Measurements from ENCODE around the gene GC. TPM values are rescaled to one million over a fixed set of nuclear protein-coding genes. Genes with fewer than 3 reads are reported as not detected.

GC gene
- total and polyA plus RNA-seq, 2 of the 4 experiments (the other 2 are of a cell fraction) = not detected

DNA sequence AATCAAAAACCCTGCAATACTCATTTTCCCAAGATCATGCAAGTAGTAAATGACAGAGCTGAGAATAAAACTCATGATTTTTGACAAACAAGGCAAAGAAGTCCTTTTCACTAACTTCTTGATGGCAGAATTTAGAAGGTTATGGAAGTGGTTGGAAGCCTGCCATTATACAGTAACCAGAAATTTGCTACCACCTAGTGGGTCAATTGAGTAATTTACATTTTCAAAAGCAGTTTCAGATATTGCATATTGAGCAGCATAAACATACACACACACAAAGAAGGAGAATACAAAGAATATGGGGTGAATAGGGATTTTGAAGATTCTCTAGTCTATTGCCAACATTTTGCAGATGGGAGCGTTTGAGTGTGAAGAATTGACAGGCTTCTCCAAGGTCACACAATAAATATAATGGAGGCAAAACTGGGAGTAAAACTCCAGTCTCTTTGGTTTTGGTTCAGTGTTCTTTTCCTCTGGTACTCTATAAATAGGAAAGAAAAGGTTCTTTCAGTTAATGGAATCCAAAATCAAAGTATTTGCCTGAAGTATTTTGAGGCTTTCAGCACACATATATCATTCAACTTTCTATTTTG, 70.2 kb downstream of the GC start:
- H3K14ac ChIP-seq (replicated peaks; ENCODE audit: low read depth, low read length) = no peak overlapping the region
- intact Hi-C loops (cut with micrococcal nuclease) (loop anchor here (1.0 to 5.0 kb wide), 7 partner anchors 161 to 1111 kb away; no protein-coding TSS in a partner anchor), in situ Hi-C loops (cut with MboI; ENCODE audit: low sequenced_read_pairs) (loop anchor here (10.0 to 25.0 kb wide), 7 partner anchors 326 to 1101 kb away; no protein-coding TSS in a partner anchor), dilution Hi-C loops (cut with HindIII; ENCODE audit: low sequenced_read_pairs, unreplicated experiment) (no loop called here)
- no peaks in the 10 kb centered on the region for H3K79me1 ChIP-seq (ENCODE audit: low read depth in 1 of 2, low read length in 2 of 2)
- no peak overlapping the region for H2BK15ac ChIP-seq (ENCODE audit: low read depth, low read length)
- H2AK9ac ChIP-seq (replicated peaks; ENCODE audit: low read depth, low read length, poor library complexity) = no peak overlapping the region
- TF ChIP-seq BHLHE40 (IDR thresholded peaks at IDR 0.05; ENCODE audit: low read depth, low read length) = no peak
- TF ChIP-seq CTCF (conservative IDR thresholded peaks at IDR 0.05; ENCODE audit: low read depth, low read length) = peak; percentile 77
- peak; percentile 88 for TF ChIP-seq RAD21 (IDR thresholded peaks at IDR 0.05; ENCODE audit: low read length)
- peak; percentile 26; the same call in 1 of the 2 replicates for TF ChIP-seq POLR2A (IDR thresholded peaks at IDR 0.05; ENCODE audit: low read depth, low read length)
- peak; percentile 83 for TF ChIP-seq SMC3 (IDR thresholded peaks at IDR 0.05; ENCODE audit: low read depth, low read length)
- no peaks in the 10 kb centered on the region for H3K4me1 ChIP-seq (ENCODE audit: control insufficient read depth, insufficient read depth, low read length)
- H2BK120ac ChIP-seq (ENCODE audit: low read depth, low read length) = no peak overlapping the region
- no peak overlapping the region for H2AFZ ChIP-seq (replicated peaks; ENCODE audit: low read length, poor library complexity)
- H3K9me3 ChIP-seq (ENCODE audit: control insufficient read depth, insufficient read depth, low read length) = no peaks in the 10 kb centered on the region
- no peak overlapping the region for H4K5ac ChIP-seq (ENCODE audit: low read depth, low read length)
- H3K9me1 ChIP-seq (ENCODE audit: insufficient read depth, low read length) = no peaks in the 10 kb centered on the region
- DNase-seq (peak; percentile 77), ATAC-seq (ENCODE audit: low read depth) (peak; percentile 72)
- no peak overlapping the region for H2AK5ac ChIP-seq (ENCODE audit: low read depth, low read length)
- no peak overlapping the region for H3K4me2 ChIP-seq (ENCODE audit: low read depth, low read length)
- ChIA-PET CTCF (interaction anchor here (1.4 kb wide), 1 partner anchor 529 kb away, joined by 3 read pairs; no protein-coding TSS in a partner anchor), POLR2A (ENCODE audit: unreplicated experiment) (no interaction called here)
- H4K20me1 ChIP-seq (ENCODE audit: insufficient read depth, low read length) = no peaks in the 10 kb centered on the region
- H3K18ac ChIP-seq (ENCODE audit: low read depth, low read length) = no peak overlapping the region
- H3K56ac ChIP-seq (ENCODE audit: extremely low read depth, insufficient read depth, low read length) = no peak overlapping the region
- no peak overlapping the region for H3K4me3 ChIP-seq (ENCODE audit: insufficient read depth, low read depth, low read length)
- no peak overlapping the region for H2BK5ac ChIP-seq (ENCODE audit: low read depth, low read length, poor library complexity, severe bottlenecking)
- H4K8ac ChIP-seq (ENCODE audit: low read depth in 2 of 2, low read length in 2 of 2) = no peak overlapping the region
- H3K36me3 ChIP-seq (ENCODE audit: control insufficient read depth, insufficient read depth, low read length) = no peaks in the 10 kb centered on the region
- H3K27ac ChIP-seq (ENCODE audit: insufficient read depth, low read length) = no peak overlapping the region
- BruUV-seq (replicated peaks) = no TSS peak
- H2BK20ac ChIP-seq (ENCODE audit: low read depth, low read length) = no peak overlapping the region
- no peak overlapping the region for H4K91ac ChIP-seq (ENCODE audit: insufficient read depth, low read depth, low read length)
- H3K23ac ChIP-seq (ENCODE audit: low read depth, low read length) = no peak overlapping the region
- H3K9ac ChIP-seq (ENCODE audit: low read depth, low read length) = no peak overlapping the region
- no CpG with 5 or more reads among the region's 1 CpG for WGBS, 2 experiments (ENCODE audit: extremely low coverage in 2 of 2, insufficient read length in 1 of 2)
- H3K27me3 ChIP-seq (ENCODE audit: control insufficient read depth, insufficient read depth, low read length) = no peaks in the 10 kb centered on the region; the same call in 1 of the 2 replicates
- H3K4ac ChIP-seq (ENCODE audit: low read depth, low read length) = no peak overlapping the region

Data from IMR-90 (cell line).